ENCODE results near the gene SURF4.

SURF4 gene

DNA sequence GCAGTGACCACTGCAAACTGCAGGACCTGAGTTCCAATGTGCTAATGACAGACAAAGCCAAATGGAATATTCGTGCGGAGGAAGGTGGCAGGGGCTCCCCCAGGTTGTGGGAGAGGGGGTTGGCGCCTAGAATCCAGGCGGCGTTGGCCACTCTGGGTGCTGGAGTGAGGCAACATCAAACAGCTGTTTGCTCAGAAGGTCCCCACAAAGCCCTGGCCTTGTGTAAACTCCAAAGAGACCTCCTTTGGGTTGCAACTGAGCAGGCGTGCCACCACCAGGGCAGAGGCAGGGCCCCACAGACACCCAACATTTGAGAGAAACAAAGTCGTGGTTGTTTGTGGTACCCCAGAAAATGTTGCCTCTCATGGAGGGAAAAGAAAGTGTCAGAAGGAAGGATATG is 14.9 kb upstream of the SURF4 start:
- Histone ChIP-seq H3K9me3 (ENCODE audit: low read depth, low read length) (no peaks in the 10 kb centered on the region), H3K9ac (ENCODE audit: insufficient read length) (no peak overlapping the region), H3K27ac (no peak overlapping the region), H3K36me3 (ENCODE audit: insufficient read depth, low read length) (no peaks in the 10 kb centered on the region), H3K4me3 (no peak overlapping the region)
- no peak for DNase-seq (ENCODE audit: low read depth, low spot score)
- no peak for TF ChIP-seq POLR2AphosphoS5 (IDR thresholded peaks at IDR 0.05; ENCODE audit: borderline replicate concordance, low read depth, low read length)
- no peak for TF ChIP-seq EZH2 (IDR thresholded peaks at IDR 0.05)
- no peak for TF ChIP-seq FOXP2 (optimal IDR thresholded peaks at IDR 0.05; ENCODE audit: control extremely low read depth, extremely low read length, insufficient read depth)

- DNase-seq (ENCODE audit: low read depth, low spot score), result no peak
- no peaks in the 10 kb centered on the region for H3K9me3 ChIP-seq (ENCODE audit: low read depth, low read length)
- no peak overlapping the region for H3K27ac ChIP-seq
- H3K4me3 ChIP-seq, result no peak overlapping the region
- no peak overlapping the region for H3K9ac ChIP-seq (ENCODE audit: insufficient read length)
- TF ChIP-seq FOXP2 (optimal IDR thresholded peaks at IDR 0.05; ENCODE audit: control extremely low read depth, extremely low read length, insufficient read depth) (no peak), POLR2AphosphoS5 (IDR thresholded peaks at IDR 0.05; ENCODE audit: borderline replicate concordance, low read depth, low read length) (no peak), EZH2 (IDR thresholded peaks at IDR 0.05) (no peak)
- no peaks in the 10 kb centered on the region for H3K36me3 ChIP-seq (ENCODE audit: insufficient read depth, low read length)
These were observed 13.7 kb upstream of the SURF4 start for GRCh38 chr9:133389562-133389961.

DNA sequence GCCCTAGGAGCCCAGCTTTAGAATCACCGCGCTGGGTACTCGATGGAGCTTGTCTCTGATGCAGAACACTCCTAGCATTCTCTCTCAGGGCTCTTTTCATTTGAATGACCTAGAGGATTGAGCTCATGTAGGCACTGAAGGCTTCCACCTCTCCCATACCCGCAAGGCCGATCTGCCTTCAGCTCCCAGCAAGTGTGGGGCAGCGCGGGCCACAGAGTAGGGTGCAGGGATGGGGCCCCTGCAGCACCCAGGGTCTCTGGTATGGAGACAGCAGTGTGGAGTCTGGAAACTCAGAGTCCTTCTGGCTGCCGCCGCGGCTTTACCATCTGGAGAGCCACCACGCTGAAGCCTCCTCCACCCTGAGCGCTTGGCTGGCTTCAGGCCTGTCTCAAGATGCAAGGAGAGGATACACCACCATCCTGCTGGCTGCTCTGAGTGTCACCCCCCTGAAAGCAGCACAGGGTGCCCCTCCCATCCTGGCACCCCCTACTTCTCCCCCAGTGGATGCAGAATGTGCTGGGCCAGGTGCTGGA is 13.2 kb upstream of the SURF4 start:
- TF ChIP-seq POLR2AphosphoS5 (IDR thresholded peaks at IDR 0.05; ENCODE audit: borderline replicate concordance, low read depth, low read length) (no peak), FOXP2 (optimal IDR thresholded peaks at IDR 0.05; ENCODE audit: control extremely low read depth, extremely low read length, insufficient read depth) (no peak), EZH2 (IDR thresholded peaks at IDR 0.05) (no peak)
- Histone ChIP-seq H3K4me3 (no peak overlapping the region), H3K9me3 (ENCODE audit: low read depth, low read length) (no peaks in the 10 kb centered on the region), H3K36me3 (ENCODE audit: insufficient read depth, low read length) (no peaks in the 10 kb centered on the region), H3K9ac (ENCODE audit: insufficient read length) (no peak overlapping the region), H3K27ac (no peak overlapping the region)
- no peak for DNase-seq (ENCODE audit: low read depth, low spot score)

GRCh38 chr9:133387680-133388079 is 11.8 kb upstream of the SURF4 start:
- H3K9me3 ChIP-seq (ENCODE audit: low read depth, low read length), result no peaks in the 10 kb centered on the region
- H3K4me3 ChIP-seq, result no peak overlapping the region
- H3K36me3 ChIP-seq (ENCODE audit: insufficient read depth, low read length), result no peaks in the 10 kb centered on the region
- no peak overlapping the region for H3K9ac ChIP-seq (ENCODE audit: insufficient read length)
- H3K27ac ChIP-seq, result no peak overlapping the region
- no peak for DNase-seq (ENCODE audit: low read depth, low spot score)
- TF ChIP-seq FOXP2 (optimal IDR thresholded peaks at IDR 0.05; ENCODE audit: control extremely low read depth, extremely low read length, insufficient read depth), result no peak
- no peak for TF ChIP-seq EZH2 (IDR thresholded peaks at IDR 0.05)
- no peak for TF ChIP-seq POLR2AphosphoS5 (IDR thresholded peaks at IDR 0.05; ENCODE audit: borderline replicate concordance, low read depth, low read length)

GRCh38 chr9:133386338-133386737 is 10.5 kb upstream of the SURF4 start:
- no peaks in the 10 kb centered on the region for H3K9me3 ChIP-seq (ENCODE audit: low read depth, low read length)
- H3K36me3 ChIP-seq (ENCODE audit: insufficient read depth, low read length), result no peaks in the 10 kb centered on the region
- no peak overlapping the region for H3K9ac ChIP-seq (ENCODE audit: insufficient read length)
- no peak for DNase-seq (ENCODE audit: low read depth, low spot score)
- no peak overlapping the region for H3K27ac ChIP-seq
- TF ChIP-seq FOXP2 (optimal IDR thresholded peaks at IDR 0.05; ENCODE audit: control extremely low read depth, extremely low read length, insufficient read depth), result no peak
- TF ChIP-seq EZH2 (IDR thresholded peaks at IDR 0.05), result no peak
- TF ChIP-seq POLR2AphosphoS5 (IDR thresholded peaks at IDR 0.05; ENCODE audit: borderline replicate concordance, low read depth, low read length), result no peak
- no peak overlapping the region for H3K4me3 ChIP-seq

- no peak overlapping the region for H3K4me3 ChIP-seq
- H3K27ac ChIP-seq, result no peak overlapping the region
- no peaks in the 10 kb centered on the region for H3K36me3 ChIP-seq (ENCODE audit: insufficient read depth, low read length)
- H3K9me3 ChIP-seq (ENCODE audit: low read depth, low read length), result no peaks in the 10 kb centered on the region
- TF ChIP-seq EZH2 (IDR thresholded peaks at IDR 0.05) (no peak), FOXP2 (optimal IDR thresholded peaks at IDR 0.05; ENCODE audit: control extremely low read depth, extremely low read length, insufficient read depth) (no peak), POLR2AphosphoS5 (IDR thresholded peaks at IDR 0.05; ENCODE audit: borderline replicate concordance, low read depth, low read length) (no peak)
- no peak for DNase-seq (ENCODE audit: low read depth, low spot score)
- no peak overlapping the region for H3K9ac ChIP-seq (ENCODE audit: insufficient read length)
These were observed 9.6 kb upstream of the SURF4 start for GRCh38 chr9:133385452-133385851.

GRCh38 chr9:133384736-133385321 is 9.0 kb upstream of the SURF4 start:
- no peak overlapping the region for H3K27ac ChIP-seq
- no peaks in the 10 kb centered on the region for H3K9me3 ChIP-seq (ENCODE audit: low read depth, low read length)
- H3K36me3 ChIP-seq (ENCODE audit: insufficient read depth, low read length), result no peaks in the 10 kb centered on the region
- no peak overlapping the region for H3K9ac ChIP-seq (ENCODE audit: insufficient read length)
- TF ChIP-seq FOXP2 (optimal IDR thresholded peaks at IDR 0.05; ENCODE audit: control extremely low read depth, extremely low read length, insufficient read depth) (no peak), EZH2 (IDR thresholded peaks at IDR 0.05) (no peak), POLR2AphosphoS5 (IDR thresholded peaks at IDR 0.05; ENCODE audit: borderline replicate concordance, low read depth, low read length) (no peak)
- H3K4me3 ChIP-seq, result no peak overlapping the region
- DNase-seq (ENCODE audit: low read depth, low spot score), result no peak

DNA sequence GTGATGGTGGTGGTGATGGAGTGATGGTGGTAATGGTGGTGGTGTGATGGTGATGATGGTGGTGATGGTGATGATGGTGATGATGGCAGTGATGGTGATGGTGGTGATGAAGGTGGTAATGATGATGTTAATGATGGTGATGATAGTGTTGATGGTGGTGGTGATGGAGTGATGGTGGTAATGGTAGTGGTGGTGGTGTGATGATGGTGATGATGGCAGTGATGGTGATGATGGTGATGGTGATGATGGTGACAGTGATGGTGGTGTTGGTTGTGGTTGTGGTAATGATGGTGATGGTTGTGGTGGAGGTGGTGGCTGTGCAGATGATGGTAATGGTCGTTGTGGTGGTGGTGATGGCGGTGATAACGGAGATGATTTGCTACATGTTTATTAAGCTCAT is 7.6 kb upstream of the SURF4 start:
- no peaks in the 10 kb centered on the region for H3K9me3 ChIP-seq (ENCODE audit: low read depth, low read length)
- H3K4me3 ChIP-seq, result no peak overlapping the region

More for the DNA sequence above, 7.6 kb upstream of the SURF4 start:
- Histone ChIP-seq H3K27ac (no peak overlapping the region), H3K9ac (ENCODE audit: insufficient read length) (no peak overlapping the region), H3K36me3 (ENCODE audit: insufficient read depth, low read length) (no peaks in the 10 kb centered on the region)
- no peak for DNase-seq (ENCODE audit: low read depth, low spot score)
- no peak for TF ChIP-seq FOXP2 (optimal IDR thresholded peaks at IDR 0.05; ENCODE audit: control extremely low read depth, extremely low read length, insufficient read depth)
- no peak for TF ChIP-seq EZH2 (IDR thresholded peaks at IDR 0.05)
- TF ChIP-seq POLR2AphosphoS5 (IDR thresholded peaks at IDR 0.05; ENCODE audit: borderline replicate concordance, low read depth, low read length), result no peak
